Measurements from ENCODE around the gene CPSF3. TPM values are rescaled to one million over a fixed set of nuclear protein-coding genes. Genes with fewer than 3 reads are reported as not detected.
A peak's percentile ranks its signal among the peaks of the same experiment; 100 is the strongest.
"Not testable (repeated sequence)": the region's sequence is repeated elsewhere in the genome, so short reads cannot be mapped to it uniquely, and the experiment has no call there.

CPSF3 gene
- total RNA-seq, 1 donor from 2014 or later = 23.2 TPM

DNA sequence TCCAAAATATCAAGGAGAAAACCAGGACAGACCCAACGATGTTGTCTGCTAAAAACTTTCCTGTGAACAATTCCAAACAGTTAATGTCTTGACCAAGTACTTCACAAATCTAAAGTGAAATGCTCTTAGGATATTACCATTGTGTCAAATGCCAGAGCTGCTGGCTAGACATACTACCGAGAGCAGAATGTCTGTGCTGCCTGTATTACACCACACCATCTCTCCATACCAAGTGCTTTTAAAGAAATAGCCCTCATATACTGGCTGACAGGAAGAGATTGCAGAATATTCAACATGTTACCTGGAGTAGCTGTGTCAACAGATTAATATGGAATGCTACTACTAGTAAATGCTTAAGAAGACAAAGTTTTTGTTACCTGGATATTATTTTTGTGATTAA is 69.5 kb downstream of the CPSF3 start:
- Histone ChIP-seq H3K9me3 (no peaks in the 10 kb centered on the region), H3K27ac (no peak overlapping the region), H3K4me1 (no peaks in the 10 kb centered on the region), H3K4me3 (no peak overlapping the region), H3K27me3 (no peaks in the 10 kb centered on the region), H3K36me3 (peaks cover 99% of the 10 kb centered on the region)
- intact Hi-C loops (cut with DNase I) = no loop called here
- DNase-seq = no peak
- TF ChIP-seq, protein P1, sequence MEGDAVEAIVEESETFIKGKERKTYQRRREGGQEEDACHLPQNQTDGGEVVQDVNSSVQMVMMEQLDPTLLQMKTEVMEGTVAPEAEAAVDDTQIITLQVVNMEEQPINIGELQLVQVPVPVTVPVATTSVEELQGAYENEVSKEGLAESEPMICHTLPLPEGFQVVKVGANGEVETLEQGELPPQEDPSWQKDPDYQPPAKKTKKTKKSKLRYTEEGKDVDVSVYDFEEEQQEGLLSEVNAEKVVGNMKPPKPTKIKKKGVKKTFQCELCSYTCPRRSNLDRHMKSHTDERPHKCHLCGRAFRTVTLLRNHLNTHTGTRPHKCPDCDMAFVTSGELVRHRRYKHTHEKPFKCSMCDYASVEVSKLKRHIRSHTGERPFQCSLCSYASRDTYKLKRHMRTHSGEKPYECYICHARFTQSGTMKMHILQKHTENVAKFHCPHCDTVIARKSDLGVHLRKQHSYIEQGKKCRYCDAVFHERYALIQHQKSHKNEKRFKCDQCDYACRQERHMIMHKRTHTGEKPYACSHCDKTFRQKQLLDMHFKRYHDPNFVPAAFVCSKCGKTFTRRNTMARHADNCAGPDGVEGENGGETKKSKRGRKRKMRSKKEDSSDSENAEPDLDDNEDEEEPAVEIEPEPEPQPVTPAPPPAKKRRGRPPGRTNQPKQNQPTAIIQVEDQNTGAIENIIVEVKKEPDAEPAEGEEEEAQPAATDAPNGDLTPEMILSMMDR (IDR thresholded peaks at IDR 0.05) = no peak
- peak; percentile 80 for ATAC-seq

DNA sequence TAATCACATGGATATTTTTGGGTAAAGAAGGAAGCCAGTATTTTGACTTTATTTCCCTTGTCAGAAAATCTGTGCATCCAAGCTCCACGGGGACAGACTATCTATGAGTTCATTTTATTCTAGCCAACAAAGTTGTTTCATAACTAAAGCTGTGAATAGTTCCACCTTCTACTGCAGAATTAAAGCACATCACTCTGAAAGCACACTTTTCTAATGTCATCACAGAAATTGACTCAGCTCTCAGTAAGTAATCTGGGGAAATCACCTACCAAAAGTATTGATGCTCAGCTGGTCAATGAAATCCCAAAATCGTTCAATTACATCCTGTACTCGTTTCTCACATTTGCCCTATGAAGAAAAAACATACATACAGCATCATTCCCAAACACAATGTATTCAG is 70.0 kb downstream of the CPSF3 start:
- TF ChIP-seq, protein P1 (IDR thresholded peaks at IDR 0.05) = no peak
- intact Hi-C loops (cut with DNase I) = no loop called here
- peaks cover 99% of the 10 kb centered on the region for H3K36me3 ChIP-seq
- no peaks in the 10 kb centered on the region for H3K9me3 ChIP-seq
- no peaks in the 10 kb centered on the region for H3K4me1 ChIP-seq
- no peak overlapping the region for H3K4me3 ChIP-seq
- H3K27ac ChIP-seq = no peak overlapping the region
- ATAC-seq = no peak
- no peak for DNase-seq
- H3K27me3 ChIP-seq = no peaks in the 10 kb centered on the region

DNA sequence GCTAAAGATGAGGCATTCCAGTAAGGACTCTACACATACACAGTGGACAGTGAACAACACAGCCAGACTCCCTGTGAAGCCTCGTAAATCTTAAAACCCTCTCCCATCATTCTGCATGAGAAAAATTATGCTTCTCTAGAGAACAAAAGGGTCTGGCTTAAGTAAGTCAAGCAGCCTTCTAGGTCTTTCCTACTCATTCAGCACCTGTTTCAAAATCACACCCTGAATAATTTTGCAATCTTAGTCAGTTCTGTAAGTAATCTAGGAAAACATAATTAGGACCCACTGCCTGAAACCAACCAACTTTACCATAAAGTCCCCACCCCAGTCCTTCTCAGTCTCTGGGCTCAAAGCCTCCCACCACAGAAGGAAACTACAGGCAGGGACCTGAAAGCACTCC is 70.6 kb downstream of the CPSF3 start:
- intact Hi-C loops (cut with DNase I) = no loop called here
- TF ChIP-seq, protein P1 (IDR thresholded peaks at IDR 0.05) = no peak
- ATAC-seq (no peak), DNase-seq (no peak)
- peaks cover 99% of the 10 kb centered on the region for H3K36me3 ChIP-seq
- no peaks in the 10 kb centered on the region for H3K9me3 ChIP-seq
- no peak overlapping the region for H3K4me3 ChIP-seq
- no peaks in the 10 kb centered on the region for H3K4me1 ChIP-seq
- no peaks in the 10 kb centered on the region for H3K27me3 ChIP-seq
- H3K27ac ChIP-seq = no peak overlapping the region

GRCh38 chr2:9497017-9497416 is 73.6 kb downstream of the CPSF3 start:
- H3K4me1 ChIP-seq = no peaks in the 10 kb centered on the region
- TF ChIP-seq, protein P1 (IDR thresholded peaks at IDR 0.05) = no peak
- H3K27me3 ChIP-seq = no peaks in the 10 kb centered on the region
- no peak overlapping the region for H3K4me3 ChIP-seq
- DNase-seq (no peak), ATAC-seq (no peak)
- intact Hi-C loops (cut with DNase I) = no loop called here
- H3K27ac ChIP-seq = no peak overlapping the region
- peaks cover 94% of the 10 kb centered on the region for H3K36me3 ChIP-seq
- no peaks in the 10 kb centered on the region for H3K9me3 ChIP-seq

DNA sequence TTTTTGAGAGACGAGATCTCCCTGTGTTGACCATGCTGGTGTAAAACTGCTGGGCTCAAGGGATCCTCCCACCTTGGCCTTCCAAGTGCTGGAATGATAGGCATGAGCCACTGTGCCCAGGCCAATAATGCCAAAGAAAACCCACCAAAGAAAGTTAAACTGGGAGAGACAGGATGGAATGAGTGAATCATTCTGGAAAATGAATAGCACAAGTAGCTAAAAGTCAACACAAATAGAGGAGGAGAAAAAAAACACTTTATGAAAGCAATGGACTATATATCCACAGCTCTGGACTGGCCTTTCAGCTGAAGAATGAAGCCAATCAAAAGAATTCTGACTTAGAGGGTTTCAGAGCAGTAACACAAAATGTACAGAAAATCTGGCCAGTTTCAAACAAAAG is 74.8 kb downstream of the CPSF3 start:
- ATAC-seq = no peak
- peaks cover 90% of the 10 kb centered on the region for H3K36me3 ChIP-seq
- intact Hi-C loops (cut with DNase I) = no loop called here
- H3K27ac ChIP-seq = no peak overlapping the region
- H3K4me3 ChIP-seq = no peak overlapping the region
- no peak for DNase-seq
- TF ChIP-seq, protein P1 (IDR thresholded peaks at IDR 0.05) = no peak
- no peaks in the 10 kb centered on the region for H3K4me1 ChIP-seq
- no peaks in the 10 kb centered on the region for H3K27me3 ChIP-seq
- H3K9me3 ChIP-seq = no peaks in the 10 kb centered on the region

DNA sequence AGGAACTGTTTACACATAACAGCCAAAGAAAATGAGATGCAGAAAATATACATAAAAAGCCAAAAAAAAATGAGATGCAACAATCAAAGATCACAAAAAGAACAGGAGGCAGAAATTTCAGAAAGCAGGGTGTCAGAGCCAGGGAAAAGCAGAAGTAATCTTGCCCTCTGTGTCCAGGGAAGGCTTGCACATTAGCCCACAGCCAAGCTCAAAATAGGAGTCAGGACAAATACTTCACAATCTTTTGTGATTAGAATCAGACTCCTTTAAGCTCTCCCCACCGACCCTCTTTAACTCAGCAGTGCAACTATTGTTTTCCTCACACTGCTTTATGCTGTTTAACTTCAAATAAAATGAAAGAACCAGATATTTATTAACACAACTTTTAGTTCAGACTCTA is 85.5 kb downstream of the CPSF3 start:
- Histone ChIP-seq H3K4me3 (no peak overlapping the region), H3K36me3 (peaks cover 88% of the 10 kb centered on the region), H3K27ac (no peak overlapping the region), H3K4me1 (no peaks in the 10 kb centered on the region), H3K27me3 (no peaks in the 10 kb centered on the region), H3K9me3 (no peaks in the 10 kb centered on the region)
- ATAC-seq (peak; percentile 50), DNase-seq (no peak)
- TF ChIP-seq, protein P1 (IDR thresholded peaks at IDR 0.05) = no peak
- intact Hi-C loops (cut with DNase I) = no loop called here

DNA sequence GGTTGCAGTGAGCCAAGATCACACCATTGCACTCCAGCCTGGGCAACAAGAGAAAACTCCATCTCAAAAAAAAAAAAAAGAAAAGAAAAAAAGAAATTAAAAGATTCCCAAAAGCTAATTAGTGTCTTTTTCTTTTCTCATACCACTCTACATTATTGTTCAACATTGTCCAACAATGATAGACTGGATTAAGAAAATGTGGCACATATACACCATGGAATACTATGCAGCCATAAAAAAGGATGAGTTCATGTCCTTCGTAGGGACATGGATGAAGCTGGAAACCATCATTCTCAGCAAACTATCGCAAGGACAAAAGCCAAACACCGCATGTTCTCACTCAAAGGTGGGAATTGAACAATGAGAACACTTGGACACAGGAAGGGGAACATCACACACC is 90.5 kb downstream of the CPSF3 start:
- H3K4me1 ChIP-seq; H3K4me3 ChIP-seq; DNase-seq; ATAC-seq; intact Hi-C loops (cut with DNase I); H3K9me3 ChIP-seq; H3K27ac ChIP-seq; H3K27me3 ChIP-seq: not testable (repeated sequence)
- peaks cover 83% of the 10 kb centered on the region for H3K36me3 ChIP-seq
